Stimulated activated CD4-positive, alpha-beta T cell treated with anti-CD3 and anti-CD28 coated beads, Interleukin-15, amount 100 ng/mL, for 1 hour (primary cell): ENCODE measurements around the gene DIP2C.

Experiments
- DNase-seq, 2 donors: peaks; one replicate each; pipeline ENCODE4 v3.0.0-alpha.2; 2020; ENCODE audit warnings: low read depth in 1 of 2, low spot score in 1 of 2

Gene DIP2C

DNA sequence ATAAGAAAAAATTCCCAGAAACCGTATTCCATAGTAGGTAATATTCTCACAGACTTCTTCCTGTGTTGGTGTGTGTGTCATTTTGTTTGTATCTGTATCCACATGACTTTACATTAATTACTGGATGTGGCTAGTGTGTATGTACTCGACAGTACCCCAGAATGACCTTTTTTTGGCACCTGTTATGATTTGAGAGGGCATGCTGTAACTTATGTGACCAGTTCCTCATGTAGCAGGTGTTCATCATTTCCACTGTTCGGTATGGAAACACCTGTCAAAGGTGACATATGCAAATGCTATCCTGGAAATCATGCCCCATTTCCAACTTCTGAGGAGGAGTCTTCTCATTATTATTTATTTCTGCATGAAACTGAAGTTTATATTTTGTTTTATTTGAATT lies 464.9 kb downstream of the DIP2C start:
- no peak for DNase-seq
